NCI-H1436 (cell line): Measurements from ENCODE around the gene AOC3.
"Not testable (repeated sequence)": the region's sequence is repeated elsewhere in the genome, so short reads cannot be mapped to it uniquely, and the experiment has no call there.

Experiments used
- DNase-seq: peaks from one replicate; lab custom pipeline; 2025; lab: John Stamatoyannopoulos, UW

Gene AOC3

GRCh38 chr17:42894283-42895184, 43.5 kb downstream of the AOC3 start:
- no peak for DNase-seq

GRCh38 chr17:42895185-42895555, 44.2 kb downstream of the AOC3 start:
- no peak for DNase-seq

- no peak for DNase-seq
Measured at GRCh38 chr17:42898147-42898811, 47.3 kb downstream of the AOC3 start.

- not testable (repeated sequence) for DNase-seq
Measured at GRCh38 chr17:42899981-42900380, 49.0 kb downstream of the AOC3 start.

- DNase-seq, result no peak
Measured at GRCh38 chr17:42900460-42901331, 49.7 kb downstream of the AOC3 start, which contains the start of gene G6PC1. TSS of gene G6PC1 (plus strand) at chr17:42900799. CDS start at chr17:42900877, 78 bp downstream.

- DNase-seq, result no peak
Measured at GRCh38 chr17:42901535-42902229, 50.7 kb downstream of the AOC3 start.

- no peak for DNase-seq
Measured at GRCh38 chr17:42904110-42904469, 53.1 kb downstream of the AOC3 start.

- DNase-seq, result no peak
Measured at GRCh38 chr17:42906772-42907446, 55.9 kb downstream of the AOC3 start.
